ENCODE results near the gene AFAP1L1.

Gene AFAP1L1

GRCh38 chr5:149349382-149349781 is 77.7 kb downstream of the AFAP1L1 start:
- DNase-seq (ENCODE audit: low spot score) = no peak

DNA sequence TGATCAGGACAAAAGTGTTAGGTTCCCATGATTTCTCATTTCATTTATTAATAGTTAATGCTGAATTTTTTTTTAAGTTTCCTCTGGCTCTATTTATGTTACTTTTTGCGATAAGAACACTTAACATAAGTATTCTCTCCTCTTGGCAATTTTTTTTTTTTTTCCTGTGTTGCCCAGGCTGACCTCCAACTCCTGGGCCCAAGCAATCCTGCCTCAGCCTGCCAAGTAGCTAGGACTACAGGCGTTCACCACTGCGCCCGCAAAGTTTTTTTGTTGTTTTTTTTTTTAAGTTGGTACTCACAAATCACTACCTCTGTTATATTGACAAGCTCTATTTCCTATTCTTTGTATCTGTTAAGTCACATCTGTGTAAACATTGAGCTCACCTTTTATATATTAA is 80.5 kb downstream of the AFAP1L1 start:
- DNase-seq (ENCODE audit: low spot score) = no peak

- no peak for DNase-seq (ENCODE audit: low spot score)
Measured at GRCh38 chr5:149353911-149354310, 82.3 kb downstream of the AFAP1L1 start.

- DNase-seq (ENCODE audit: low spot score) = no peak
Measured at GRCh38 chr5:149355688-149356087, 84.0 kb downstream of the AFAP1L1 start.

GRCh38 chr5:149356391-149356790 is 84.7 kb downstream of the AFAP1L1 start:
- no peak for DNase-seq (ENCODE audit: low spot score)

GRCh38 chr5:149357370-149358293 is 86.0 kb downstream of the AFAP1L1 start, which contains the start of gene PCYOX1L:
Gene PCYOX1L, plus strand, starts transcription at chr5:149358046. Its CDS starts 23 bp downstream, at chr5:149358069.
- peak; percentile 97 for DNase-seq (ENCODE audit: low spot score)

DNA sequence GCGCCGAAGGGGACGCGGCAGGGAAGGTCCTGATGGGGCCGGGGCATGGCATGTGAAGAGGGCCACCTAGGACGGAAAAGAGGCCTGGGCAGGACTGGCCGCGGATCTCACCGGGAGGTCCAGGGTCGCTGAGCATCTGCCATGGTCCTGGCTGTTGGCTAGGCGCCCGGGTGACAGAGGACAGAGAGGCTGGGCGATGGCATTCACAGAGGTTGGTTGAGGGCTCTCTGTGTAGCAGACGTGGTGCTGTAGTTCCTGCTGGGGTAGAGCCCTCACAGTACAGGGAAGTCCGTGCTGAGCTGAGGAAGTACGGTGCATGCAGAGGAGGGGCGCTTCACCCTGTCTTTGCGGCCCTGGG is 86.6 kb downstream of the AFAP1L1 start:
- peak; percentile 49 for DNase-seq (ENCODE audit: low spot score)

- peak; percentile 75 for DNase-seq (ENCODE audit: low spot score)
Measured at GRCh38 chr5:149358868-149359495, 87.3 kb downstream of the AFAP1L1 start.

DNA sequence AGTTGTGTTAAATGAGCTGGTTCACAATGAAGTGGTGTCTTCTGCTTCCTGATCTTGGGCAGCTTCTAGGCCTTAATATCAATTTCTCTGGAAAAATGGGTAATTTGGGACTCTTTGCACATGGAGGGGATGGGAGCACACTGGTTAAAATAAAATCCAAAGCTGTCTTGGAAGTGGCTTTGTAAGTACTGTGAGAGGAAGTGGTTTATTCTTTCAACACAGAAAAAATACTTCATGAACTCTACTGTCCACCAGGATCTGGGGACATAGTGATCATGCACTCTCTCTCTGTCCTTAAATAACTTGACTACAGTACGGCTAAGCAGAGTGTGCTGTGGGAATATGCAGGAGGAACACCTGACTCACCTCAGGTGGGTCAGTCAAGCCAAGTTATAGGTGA is 88.6 kb downstream of the AFAP1L1 start:
- DNase-seq (ENCODE audit: low spot score) = no peak

DNA sequence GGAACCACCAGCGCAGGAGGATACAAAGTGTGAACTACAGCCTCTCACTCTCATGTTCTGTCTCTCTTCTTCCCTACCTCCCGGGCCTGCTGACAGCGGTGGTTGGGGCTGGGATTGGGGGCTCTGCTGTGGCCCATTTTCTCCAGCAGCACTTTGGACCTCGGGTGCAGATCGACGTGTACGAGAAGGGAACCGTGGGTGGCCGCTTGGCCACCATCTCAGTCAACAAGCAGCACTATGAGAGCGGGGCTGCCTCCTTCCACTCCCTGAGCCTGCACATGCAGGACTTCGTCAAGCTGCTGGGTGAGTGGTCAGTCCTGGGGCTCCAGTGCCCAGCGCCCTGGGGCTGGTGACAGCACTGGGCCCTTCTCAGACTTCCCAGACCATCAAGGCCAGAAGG is 90.9 kb downstream of the AFAP1L1 start:
- no peak for DNase-seq (ENCODE audit: low spot score)

- DNase-seq (ENCODE audit: low spot score) = peak; percentile 70
Measured at GRCh38 chr5:149363358-149363757, 91.7 kb downstream of the AFAP1L1 start.

DNA sequence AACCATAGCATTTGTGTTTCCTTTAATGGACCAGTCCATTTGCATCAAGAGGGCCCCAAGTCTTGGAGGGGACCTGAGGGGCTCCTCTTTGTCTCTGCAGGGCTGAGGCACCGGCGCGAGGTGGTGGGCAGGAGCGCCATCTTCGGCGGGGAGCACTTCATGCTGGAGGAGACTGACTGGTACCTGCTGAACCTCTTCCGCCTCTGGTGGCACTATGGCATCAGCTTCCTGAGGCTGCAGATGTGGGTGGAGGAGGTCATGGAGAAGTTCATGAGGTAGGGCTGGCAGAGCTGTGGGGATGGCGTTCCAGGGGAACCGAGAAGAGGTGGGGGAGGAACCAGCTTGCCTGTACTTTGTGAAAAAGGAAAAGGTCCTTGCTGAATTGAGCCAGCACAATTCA is 92.3 kb downstream of the AFAP1L1 start:
- DNase-seq (ENCODE audit: low spot score) = no peak

- DNase-seq (ENCODE audit: low spot score) = no peak
Measured at GRCh38 chr5:149364719-149365118, 93.1 kb downstream of the AFAP1L1 start.

DNA sequence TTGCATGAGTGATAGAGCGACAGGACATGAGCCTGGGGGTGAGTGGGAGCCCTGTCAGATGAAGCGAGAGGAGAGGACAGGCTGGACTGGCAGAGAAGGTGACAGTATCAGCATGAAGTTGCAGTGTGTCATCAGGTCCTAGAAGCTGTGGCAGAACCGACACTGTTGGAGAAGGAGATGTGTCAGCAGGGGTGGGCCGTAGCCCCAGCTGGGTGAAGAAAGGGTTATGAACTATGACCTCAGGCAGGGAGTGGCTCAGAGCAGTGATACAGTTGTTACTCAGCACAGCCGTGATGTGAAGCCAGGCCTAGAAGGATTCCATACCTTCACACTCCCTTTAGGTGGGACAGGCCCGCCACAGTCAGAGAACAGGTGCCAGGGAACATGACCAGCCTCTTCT is 93.8 kb downstream of the AFAP1L1 start:
- DNase-seq (ENCODE audit: low spot score) = no peak

GRCh38 chr5:149366169-149366729 is 94.6 kb downstream of the AFAP1L1 start:
- peak; percentile 31 for DNase-seq (ENCODE audit: low spot score)

GRCh38 chr5:149367249-149367971 is 95.8 kb downstream of the AFAP1L1 start:
- peak; percentile 64 for DNase-seq (ENCODE audit: low spot score)

- no peak for DNase-seq (ENCODE audit: low spot score)
Measured at GRCh38 chr5:149367972-149368645, 96.5 kb downstream of the AFAP1L1 start.

DNA sequence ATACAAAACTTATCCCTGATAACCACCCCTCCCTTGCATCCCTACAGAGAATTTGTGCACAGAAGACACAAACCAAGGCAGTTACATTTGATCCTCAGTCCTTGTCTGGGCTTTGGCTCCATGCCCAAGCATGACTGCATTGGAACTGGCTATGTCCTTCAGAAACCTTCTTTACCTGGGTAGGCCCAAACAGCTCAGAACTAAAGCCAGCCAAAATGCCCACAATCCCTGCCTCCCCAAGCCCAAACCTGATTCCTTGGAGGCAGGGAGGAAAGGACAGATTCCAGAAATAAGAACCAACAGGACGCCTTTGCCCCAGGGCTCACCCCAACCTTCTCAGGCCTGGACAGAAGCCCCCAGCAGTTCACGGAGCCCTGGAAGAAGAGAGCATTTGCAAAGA is 99.2 kb downstream of the AFAP1L1 start:
- DNase-seq (ENCODE audit: low spot score) = no peak

DNA sequence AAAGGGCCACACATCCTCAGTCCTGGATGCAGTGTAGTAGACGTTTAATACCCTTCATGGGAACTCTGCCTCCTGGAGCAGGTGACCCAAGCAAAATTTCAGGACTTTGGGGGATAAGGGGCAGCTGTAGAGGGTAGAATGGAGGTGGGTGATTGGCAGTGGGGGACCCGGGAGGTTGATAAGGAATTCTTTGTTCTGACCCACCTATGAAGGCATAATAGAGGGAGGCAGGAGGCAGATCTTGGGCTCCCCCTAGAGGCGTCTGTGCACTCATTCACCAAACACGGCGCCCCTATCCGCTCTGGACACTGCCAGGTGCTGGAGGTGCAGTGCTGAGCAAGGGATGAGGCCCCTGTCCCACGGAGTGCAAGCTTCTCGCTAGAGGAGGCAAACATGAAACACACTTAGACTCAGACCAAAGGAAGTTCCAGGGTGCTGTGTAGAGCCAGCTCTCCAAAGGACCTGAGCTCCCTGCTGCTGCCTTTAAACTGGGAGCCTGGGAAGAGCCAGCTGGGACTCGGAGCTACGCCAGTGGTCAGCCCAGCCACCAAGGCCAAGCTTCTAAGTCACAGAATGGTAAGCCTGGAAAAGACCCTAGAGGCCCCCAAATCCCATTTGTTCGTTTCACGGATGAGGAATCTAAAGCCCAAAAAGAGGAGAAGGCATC is 99.8 kb downstream of the AFAP1L1 start:
- peak; percentile 49 for DNase-seq (ENCODE audit: low spot score)

GRCh38 chr5:149372076-149372795 is 100.6 kb downstream of the AFAP1L1 start:
- DNase-seq (ENCODE audit: low spot score) = no peak

DNA sequence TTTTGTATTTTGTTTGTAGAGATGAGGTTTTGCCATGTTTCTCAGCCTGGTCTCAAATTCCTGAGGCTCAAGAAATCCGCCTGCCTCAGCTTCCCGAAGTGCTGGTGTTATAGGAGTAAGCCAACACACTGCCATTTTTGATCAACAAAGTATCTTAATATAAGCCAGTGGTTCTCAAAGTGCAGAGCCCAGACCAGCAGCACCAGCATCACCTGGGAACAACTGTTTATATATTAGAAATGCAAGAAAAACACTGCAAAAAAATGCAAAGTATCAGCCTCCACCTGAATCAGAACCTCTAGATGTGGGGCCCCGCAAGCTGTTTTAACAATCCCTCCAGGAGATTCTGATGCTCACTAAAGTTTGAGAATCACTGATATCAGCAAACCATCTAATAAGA is 101.3 kb downstream of the AFAP1L1 start:
- DNase-seq (ENCODE audit: low spot score) = no peak
